GM19324 (cell line): ENCODE data around the gene PPP2CA.
"Not testable (repeated sequence)": the region's sequence is repeated elsewhere in the genome, so short reads cannot be mapped to it uniquely, and the experiment has no call there.

Experiments
- ATAC-seq: cut with Tn5 transposase; IDR thresholded peaks from one replicate; pipeline ENCODE4 v1.9.1; 2021; ENCODE audit warnings: mild to moderate bottlenecking, moderate library complexity; ENCODE audit not compliant: unreplicated experiment, low FRiP score

The PPP2CA gene

DNA sequence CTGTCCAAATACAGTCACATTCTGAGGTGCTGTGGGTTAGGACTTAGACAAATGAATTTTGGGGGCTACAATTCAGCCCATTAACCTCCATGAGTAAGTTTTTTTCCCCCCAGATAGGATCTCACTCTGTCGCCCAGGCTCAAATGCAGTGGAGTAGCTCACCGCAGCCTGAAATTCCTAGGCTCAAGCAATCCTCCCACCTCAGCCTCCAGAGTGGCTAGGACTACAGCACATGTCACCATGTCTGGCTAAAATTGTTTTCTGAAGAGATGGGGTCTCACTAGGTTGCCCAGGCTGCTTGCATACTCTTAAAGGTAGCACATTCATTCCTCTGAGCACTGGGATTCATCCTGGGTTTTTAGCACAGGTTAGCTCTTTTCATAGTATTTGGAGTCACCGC lies 22.2 kb downstream of the PPP2CA start:
- no peak for ATAC-seq

- no peak for ATAC-seq
These were observed 30.2 kb downstream of the PPP2CA start for GRCh38 chr5:134195666-134196065.

DNA sequence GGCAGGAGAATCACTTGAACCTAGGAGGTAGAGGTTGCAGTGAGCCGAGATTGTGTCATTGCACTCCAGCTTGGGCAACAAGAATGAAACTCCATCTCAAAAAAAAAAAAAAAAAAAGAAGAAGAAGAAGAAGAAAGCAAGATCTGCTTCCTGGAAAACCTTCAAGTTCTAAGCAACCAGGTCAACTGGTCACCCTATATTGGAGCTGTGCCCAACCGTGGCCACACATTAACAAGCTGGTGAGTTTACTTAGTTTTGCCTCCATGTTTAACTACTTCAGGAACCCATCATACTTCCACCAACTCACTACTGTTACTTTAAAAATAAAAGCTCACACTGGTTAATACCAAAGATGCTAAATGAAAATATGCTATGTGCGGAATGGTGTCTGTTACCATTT lies 36.8 kb downstream of the PPP2CA start:
- ATAC-seq, result no peak

DNA sequence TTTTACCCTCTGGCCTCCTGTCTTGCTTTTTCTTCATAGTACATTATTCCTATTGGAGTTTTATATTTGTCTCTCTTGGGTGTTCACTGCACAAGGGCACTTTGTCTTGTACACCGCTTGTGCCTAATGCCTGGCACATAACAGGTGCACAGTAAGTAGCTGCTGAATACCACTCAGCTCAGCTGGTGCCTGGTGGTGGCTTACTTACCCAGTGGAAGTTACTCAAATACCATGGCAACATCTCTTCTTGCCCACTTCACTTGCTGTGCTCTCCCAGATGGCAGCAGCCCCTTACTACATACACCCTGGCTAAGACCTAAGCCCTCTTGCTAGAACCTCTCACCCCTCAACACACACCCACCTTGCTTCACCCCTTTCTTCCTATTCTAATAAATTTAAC lies 37.8 kb downstream of the PPP2CA start:
- no peak for ATAC-seq

- no peak for ATAC-seq
These were observed 41.4 kb downstream of the PPP2CA start for GRCh38 chr5:134184155-134185135.

DNA sequence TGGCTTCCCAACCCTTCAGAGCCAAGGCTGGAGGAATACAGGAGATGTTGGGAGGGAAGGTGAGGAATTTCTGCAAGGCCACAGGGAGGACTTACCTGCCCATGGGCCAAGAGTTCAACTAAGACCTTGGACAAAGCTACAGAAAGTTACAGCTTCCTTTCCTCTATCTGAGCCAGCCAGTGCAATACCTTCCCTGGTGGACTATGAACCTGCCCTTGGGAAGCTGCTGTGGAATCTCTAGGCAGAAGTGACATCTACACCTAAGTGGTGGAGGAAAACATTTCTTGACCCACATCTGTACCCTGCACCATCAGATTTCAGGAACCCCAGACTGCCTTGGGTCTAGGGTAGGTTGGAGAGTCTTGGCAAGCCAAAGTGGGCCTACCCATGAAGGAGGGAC lies 42.4 kb downstream of the PPP2CA start:
- no peak for ATAC-seq

- ATAC-seq, result no peak
These were observed 47.8 kb downstream of the PPP2CA start for GRCh38 chr5:134178096-134178419.

- ATAC-seq, result no peak
These were observed 48.3 kb downstream of the PPP2CA start for GRCh38 chr5:134177369-134178095.

GRCh38 chr5:134176511-134177368 lies 49.1 kb downstream of the PPP2CA start, which contains the start of gene SKP1:
Gene SKP1 (minus strand): TSS chr5:134176950. CDS start chr5:134174022, 2,928 bp downstream.
- ATAC-seq, result peak; percentile 78

GRCh38 chr5:134175921-134176510 lies 49.9 kb downstream of the PPP2CA start:
- ATAC-seq, result peak; percentile 18

DNA sequence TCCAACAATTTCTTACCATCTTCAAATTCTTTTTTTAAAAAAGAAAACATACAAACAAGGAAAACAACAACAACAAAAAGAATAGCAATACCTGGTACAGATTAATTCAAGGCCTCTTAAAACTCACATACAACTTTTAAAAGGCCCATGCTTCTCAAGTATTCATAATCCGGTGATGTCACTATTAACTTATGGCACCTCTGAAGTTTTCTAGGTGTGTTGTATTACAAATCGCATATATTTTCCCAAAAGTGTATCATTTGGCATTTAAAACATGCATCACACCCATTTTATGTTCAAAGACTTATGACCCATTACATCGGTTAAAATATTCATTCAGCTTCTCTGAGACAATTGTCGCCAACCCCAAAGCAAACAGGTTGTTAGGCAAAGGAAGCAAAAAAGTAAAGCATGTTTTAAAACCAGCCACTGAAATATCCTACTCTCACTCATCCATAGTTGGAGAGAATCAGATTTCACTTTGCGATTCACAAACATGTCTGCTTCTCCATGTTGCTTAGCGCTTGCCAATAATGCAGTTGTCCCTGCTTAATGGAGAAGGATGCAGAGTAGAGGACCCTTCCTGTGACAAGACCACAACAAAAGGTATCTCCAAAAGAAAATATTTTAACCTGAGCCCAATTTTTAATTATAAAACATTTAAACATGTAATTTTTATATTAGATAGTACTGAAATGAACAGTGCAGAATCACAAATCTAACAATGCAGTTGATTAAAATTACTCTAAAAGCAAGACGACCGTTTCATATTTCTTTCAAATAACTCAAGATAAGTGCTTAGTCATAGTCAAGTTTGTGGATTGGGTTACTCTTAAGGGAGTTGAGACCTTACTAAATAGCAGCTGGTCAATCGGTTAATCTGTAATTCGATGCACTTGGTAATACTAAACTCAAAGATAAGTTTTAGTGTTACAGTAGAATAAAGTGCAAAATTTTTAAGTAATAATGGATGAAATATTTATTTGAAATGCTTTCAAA lies 50.7 kb downstream of the PPP2CA start:
- no peak for ATAC-seq

DNA sequence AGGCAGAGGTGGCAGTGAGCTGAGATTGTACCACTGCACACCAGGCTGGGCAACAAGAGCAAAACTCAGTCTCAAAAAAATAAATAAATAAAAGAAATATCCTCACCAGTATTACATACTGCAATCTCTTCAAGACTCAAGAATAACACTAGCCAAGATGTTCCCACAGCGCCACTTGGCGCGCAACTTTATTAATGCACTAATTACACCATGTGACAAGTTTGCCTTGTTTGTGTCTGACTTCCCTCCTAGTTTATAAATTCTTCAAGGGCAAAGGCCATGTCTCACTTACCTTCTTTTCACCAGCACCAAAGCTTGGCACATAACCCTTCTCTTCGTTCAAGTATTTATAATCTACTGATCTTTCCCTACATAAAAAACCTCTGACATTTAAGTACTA lies 53.9 kb downstream of the PPP2CA start:
- no peak for ATAC-seq

DNA sequence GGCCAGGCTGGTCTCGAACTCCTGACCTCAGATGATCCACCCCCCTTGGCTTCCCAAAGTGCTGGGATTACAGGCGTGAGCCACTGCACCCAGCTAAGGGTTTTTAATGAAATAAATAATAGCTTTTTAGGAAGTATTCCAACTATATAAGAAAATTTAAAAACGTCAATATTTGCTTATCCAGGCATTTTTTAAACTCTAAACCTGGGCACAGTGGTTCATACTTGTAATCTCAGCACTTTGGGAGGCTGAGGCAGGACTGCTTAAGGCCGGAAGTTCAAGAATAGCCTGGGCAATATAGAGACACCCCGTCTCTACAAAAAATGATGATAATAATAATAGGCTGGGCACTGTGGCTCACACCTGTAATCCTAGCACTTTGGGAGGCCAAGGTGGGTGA lies 63.3 kb downstream of the PPP2CA start:
- no peak for ATAC-seq

DNA sequence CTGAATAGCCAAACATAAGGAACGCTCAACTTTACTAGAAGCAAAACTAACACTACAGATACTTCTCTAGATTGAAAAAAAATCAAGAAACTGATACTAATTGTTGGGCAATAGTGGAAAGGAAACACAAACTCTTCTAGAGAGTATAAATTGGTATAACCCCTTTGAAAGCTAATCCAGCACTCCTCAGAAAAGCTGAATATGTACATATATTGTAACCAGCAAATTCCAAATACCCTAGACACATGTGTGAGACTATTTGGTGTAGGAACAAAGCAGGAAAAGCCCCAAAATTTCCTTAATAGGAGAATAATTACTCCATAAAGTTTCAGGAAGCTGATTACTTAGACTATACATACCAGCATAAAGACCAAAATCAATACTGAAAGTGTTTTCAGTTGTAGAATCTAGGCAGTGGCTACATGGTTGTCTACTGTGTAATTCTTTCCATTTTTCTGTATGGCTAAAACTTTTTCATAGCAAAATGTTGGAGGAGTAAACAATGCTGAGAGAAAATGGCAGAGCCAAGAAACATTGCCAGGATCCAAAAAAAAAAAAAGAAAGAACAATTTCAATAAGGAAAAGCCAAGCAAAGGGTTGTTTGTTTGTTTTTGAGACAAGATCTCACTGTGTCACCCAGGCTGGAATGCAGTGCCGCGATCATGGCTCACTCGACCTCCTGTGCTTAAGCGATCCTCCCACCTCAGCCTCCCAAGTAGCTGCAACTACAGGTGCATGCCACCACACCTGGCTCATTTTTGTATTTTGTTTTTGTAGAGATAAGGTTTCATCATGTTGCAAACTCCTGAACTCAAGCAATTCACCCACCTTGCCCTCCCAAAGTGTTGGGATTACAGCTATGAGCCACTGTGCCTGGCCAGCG lies 64.1 kb downstream of the PPP2CA start:
- no peak for ATAC-seq

- ATAC-seq, result no peak
These were observed 72.2 kb downstream of the PPP2CA start for GRCh38 chr5:134153657-134154056.

GRCh38 chr5:134153241-134153640 lies 72.6 kb downstream of the PPP2CA start:
- no peak for ATAC-seq

GRCh38 chr5:134152173-134152832 lies 73.6 kb downstream of the PPP2CA start:
- ATAC-seq, result not testable (repeated sequence)

GRCh38 chr5:134151723-134152122 lies 74.2 kb downstream of the PPP2CA start:
- ATAC-seq, result no peak
